Adipose tissue (tissue), 3 donors: ENCODE data around the gene KRT8. TPM values are rescaled to one million over a fixed set of nuclear protein-coding genes. Genes with fewer than 3 reads are reported as not detected.

Experiments
- H3K27ac ChIP-seq: one replicate; pipeline ENCODE4 v1.5.1; 2013; ENCODE audit warnings: low read depth, low read length
- WGBS, 3 donors: extraction: QIAGEN DNeasy Blood & Tissue Kit; methylation state at CpG; one replicate each; pipeline ENCODE4 v1.1.7; 2013; 5-methylcytosine and 5-hydroxymethylcytosine counted together
- polyA plus RNA-seq, 3 donors: library from polyadenylated mRNA; stranded (reverse); fragments of 200-250 nt; gene quantifications; one replicate each; pipeline ENCODE4 v1.2.3, GENCODE V29; 2013
- donor health status: healthy with polysubstance abuse.
- donor health status: Bipolar disorder and iron deficiency.
- donor health status: healthy.

KRT8 gene
- polyA plus RNA-seq, 3 donors, result 46.2 to 559 (median 182) TPM

- 8 to 29% (median 23%) methylated on average over 7 of the region's 7 CpGs for WGBS, 3 donors
- no peak overlapping the region for H3K27ac ChIP-seq
Measured at GRCh38 chr12:52907092-52907810, 2.4 kb upstream of the KRT8 start.

- WGBS, 3 donors, result 83 to 86% (median 84%) methylated on average over 7 of the region's 7 CpGs
- H3K27ac ChIP-seq, result no peak overlapping the region
Measured at GRCh38 chr12:52906191-52906601, 1.3 kb upstream of the KRT8 start.

- 4 to 26% (median 22%) methylated on average over 27 to 31 of the region's 31 CpGs for WGBS, 3 donors
- H3K27ac ChIP-seq, result no peak overlapping the region
Measured at GRCh38 chr12:52903855-52904508, 894 bp downstream of the KRT8 start.

- 4 to 6% (median 5%) methylated on average over 22 to 34 of the region's 34 CpGs for whole genome bisulfite sequencing, 3 donors
- H3K27ac ChIP-seq, result no peak overlapping the region
Measured at GRCh38 chr12:52903285-52903854, 1.5 kb downstream of the KRT8 start.

- 49 to 83% (median 78%) methylated on average over 13 of the region's 13 CpGs for WGBS, 3 donors
- H3K27ac ChIP-seq, result no peak overlapping the region
Measured at GRCh38 chr12:52901715-52902541, 2.9 kb downstream of the KRT8 start.

- 39 to 79% (median 69%) methylated on average over 7 of the region's 7 CpGs for WGBS, 3 donors
- H3K27ac ChIP-seq, result no peak overlapping the region
Measured at GRCh38 chr12:52900896-52901714, 3.8 kb downstream of the KRT8 start.

- H3K27ac ChIP-seq, result no peak overlapping the region
- 64 to 85% (median 82%) methylated on average over 9 of the region's 9 CpGs for WGBS, 3 donors
Measured at GRCh38 chr12:52900166-52900895, 4.5 kb downstream of the KRT8 start.

- H3K27ac ChIP-seq, result no peak overlapping the region
- WGBS, 3 donors, result 89 to 92% (median 91%) methylated on average over 13 of the region's 13 CpGs
Measured at GRCh38 chr12:52899338-52900035, 5.4 kb downstream of the KRT8 start.

- WGBS, 3 donors, result 66 to 77% (median 68%) methylated on average over 3 of the region's 3 CpGs
- no peak overlapping the region for H3K27ac ChIP-seq
Measured at GRCh38 chr12:52896190-52897100, 8.4 kb downstream of the KRT8 start.

- WGBS, 3 donors, result 43 to 54% (median 53%) methylated on average over 2 of the region's 2 CpGs
- no peak overlapping the region for H3K27ac ChIP-seq
Measured at GRCh38 chr12:52895726-52896189, 9.1 kb downstream of the KRT8 start.

GRCh38 chr12:52892974-52893373 lies 11.9 kb downstream of the KRT8 start:
- no peak overlapping the region for H3K27ac ChIP-seq

- WGBS, 3 donors, result 88 to 90% (median 90%) methylated on average over 7 of the region's 7 CpGs
- H3K27ac ChIP-seq, result no peak overlapping the region
Measured at GRCh38 chr12:52892207-52892852, 12.5 kb downstream of the KRT8 start.

GRCh38 chr12:52891044-52891443 lies 13.8 kb downstream of the KRT8 start:
- no peak overlapping the region for H3K27ac ChIP-seq
- WGBS, 3 donors, result 60 to 68% (median 67%) methylated on average over 2 of the region's 2 CpGs

GRCh38 chr12:52890417-52890816 lies 14.5 kb downstream of the KRT8 start:
- 87 to 93% (median 92%) methylated on average over 3 of the region's 3 CpGs for WGBS, 3 donors
- H3K27ac ChIP-seq, result no peak overlapping the region

GRCh38 chr12:52884526-52885293 lies 20.2 kb downstream of the KRT8 start:
- 24 to 25% (median 25%) methylated on average over 13 of the region's 13 CpGs for WGBS, 3 donors
- no peak overlapping the region for H3K27ac ChIP-seq
